ENCODE measurements around the gene AGFG1.
A peak's percentile ranks its signal among the peaks of the same experiment; 100 is the strongest.

AGFG1 gene

GRCh38 chr2:227462462-227462951 lies 9.4 kb upstream of the AGFG1 start:
- DNase-seq = no peak

DNA sequence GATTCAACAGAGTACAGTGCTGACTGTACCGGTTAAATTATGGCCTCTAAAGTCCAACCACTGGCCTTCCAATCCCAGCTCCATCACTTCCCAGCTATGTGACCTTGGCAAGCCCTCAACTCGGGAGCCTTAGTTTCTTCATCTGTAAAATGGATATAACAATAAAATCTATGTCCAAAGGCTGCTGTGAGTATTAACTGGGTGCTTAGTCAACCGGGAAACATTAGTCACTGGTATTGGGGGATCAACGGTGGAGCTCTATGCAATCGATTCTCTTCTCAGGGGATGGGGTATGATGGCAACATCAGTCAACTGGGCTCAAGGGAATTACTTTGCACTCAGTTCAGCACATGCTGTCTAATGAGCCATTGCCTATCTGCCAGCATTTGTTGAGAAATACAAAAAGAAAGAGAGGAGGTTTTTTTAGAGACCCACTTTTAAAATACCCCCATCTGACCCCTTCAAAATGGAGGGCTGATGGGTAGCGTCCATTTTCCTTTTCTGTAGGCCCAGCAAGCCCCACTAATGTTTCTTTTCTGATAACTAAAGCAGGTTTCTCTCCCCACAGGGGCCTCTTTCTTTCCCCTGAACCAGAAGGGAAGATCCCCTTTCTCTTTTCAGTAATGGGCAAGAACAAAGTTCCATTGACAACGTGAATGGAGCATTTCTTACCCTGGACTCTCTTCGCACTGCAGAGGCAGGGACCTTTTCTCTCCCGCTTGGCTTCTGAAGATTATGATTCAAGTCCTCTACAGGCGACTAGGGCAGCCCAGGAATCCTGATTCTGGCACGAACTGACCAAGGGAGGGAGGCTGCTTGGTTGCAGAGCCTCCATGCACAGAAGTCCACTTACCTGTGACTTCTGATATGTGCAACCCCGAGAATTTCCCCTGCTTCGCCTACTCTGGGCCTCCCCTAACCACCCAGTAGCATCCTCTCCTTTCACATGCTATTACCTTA lies 8.7 kb upstream of the AGFG1 start:
- no peak for DNase-seq

- DNase-seq = peak; percentile 34
Observed at GRCh38 chr2:227464361-227464760, 7.6 kb upstream of the AGFG1 start.

DNA sequence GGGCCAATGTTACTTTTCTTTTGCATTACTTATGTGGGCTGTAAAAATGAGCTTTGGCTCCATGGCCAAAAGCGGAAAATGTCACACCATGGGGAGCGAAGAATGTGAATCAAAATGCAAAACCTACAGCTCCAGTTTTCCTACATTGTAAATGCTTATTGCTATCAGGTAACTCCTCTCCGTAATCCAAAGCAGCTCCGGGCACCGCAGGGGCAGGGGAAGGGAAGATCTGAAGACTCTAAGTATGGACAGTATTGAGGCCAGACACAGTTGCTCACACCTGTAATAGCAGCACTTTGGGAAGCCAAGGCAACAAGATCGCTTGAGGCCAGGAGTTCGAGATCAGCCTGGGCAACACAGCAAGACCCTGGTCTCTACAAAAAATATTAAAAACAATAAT lies 7.1 kb upstream of the AGFG1 start:
- DNase-seq = no peak

- no peak for DNase-seq
Observed at GRCh38 chr2:227466887-227467600, 4.9 kb upstream of the AGFG1 start.

GRCh38 chr2:227471412-227471811 lies 544 bp upstream of the AGFG1 start:
- DNase-seq = no peak

- DNase-seq = no peak
Observed at GRCh38 chr2:227472265-227473121, 537 bp downstream of the AGFG1 start.

GRCh38 chr2:227473122-227473461 lies 1.1 kb downstream of the AGFG1 start:
- DNase-seq = no peak

DNA sequence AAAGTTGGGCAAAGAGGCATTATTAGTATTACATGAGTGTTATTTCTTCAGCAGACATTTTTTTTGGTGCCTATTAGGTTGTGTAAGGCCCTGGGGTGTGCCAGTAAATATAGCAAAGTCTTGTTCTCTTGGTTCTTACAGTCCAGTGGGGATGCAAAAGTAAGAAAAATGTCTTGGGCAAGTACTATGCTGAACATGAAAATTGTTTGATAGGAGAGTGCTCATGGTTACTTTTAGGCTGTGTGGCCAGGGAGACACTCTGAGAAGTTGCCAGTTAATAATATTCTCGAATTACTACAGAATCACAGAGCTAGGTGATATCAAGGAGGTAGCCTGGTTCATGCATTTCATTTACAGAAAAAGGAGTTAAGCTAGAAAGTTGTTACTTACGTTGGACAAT lies 1.9 kb downstream of the AGFG1 start:
- DNase-seq = no peak

- no peak for DNase-seq
Observed at GRCh38 chr2:227474410-227474809, 2.5 kb downstream of the AGFG1 start.

- DNase-seq = no peak
Observed at GRCh38 chr2:227477291-227477690, 5.3 kb downstream of the AGFG1 start.

GRCh38 chr2:227479865-227480475 lies 8.0 kb downstream of the AGFG1 start:
- no peak for DNase-seq

GRCh38 chr2:227480528-227480927 lies 8.6 kb downstream of the AGFG1 start:
- DNase-seq = no peak

DNA sequence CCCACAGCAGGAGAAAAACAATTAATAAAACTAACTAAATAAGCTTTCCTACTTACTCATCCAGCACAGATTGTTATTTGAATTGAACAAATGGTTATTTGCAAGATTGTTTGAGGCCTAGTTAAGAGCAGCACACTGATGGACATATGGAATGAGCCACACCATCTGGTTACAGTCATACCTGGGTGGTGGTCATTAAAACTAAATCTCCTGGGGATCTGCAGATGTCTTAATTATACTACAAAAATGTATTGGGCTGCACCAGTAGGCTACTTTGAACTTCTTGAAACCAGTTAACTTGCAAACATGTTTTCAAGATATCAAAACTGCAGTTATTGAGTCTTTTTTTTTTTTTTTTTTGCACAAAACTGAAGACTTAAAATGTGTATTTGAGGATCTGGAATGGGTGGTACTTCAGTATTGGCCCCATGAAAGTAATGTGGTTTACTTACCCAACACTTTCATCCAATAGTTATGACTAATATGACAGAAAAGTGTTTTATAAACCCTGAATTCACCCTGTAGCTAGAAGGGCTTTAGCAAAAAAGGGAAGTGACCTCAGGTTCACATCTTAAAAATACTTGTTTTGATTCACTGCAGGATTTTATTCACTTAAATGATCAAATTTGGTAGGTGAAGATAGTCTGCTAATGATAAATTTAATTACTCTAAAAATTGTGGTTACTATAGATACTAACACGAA lies 10.8 kb downstream of the AGFG1 start:
- DNase-seq = peak; percentile 31

DNA sequence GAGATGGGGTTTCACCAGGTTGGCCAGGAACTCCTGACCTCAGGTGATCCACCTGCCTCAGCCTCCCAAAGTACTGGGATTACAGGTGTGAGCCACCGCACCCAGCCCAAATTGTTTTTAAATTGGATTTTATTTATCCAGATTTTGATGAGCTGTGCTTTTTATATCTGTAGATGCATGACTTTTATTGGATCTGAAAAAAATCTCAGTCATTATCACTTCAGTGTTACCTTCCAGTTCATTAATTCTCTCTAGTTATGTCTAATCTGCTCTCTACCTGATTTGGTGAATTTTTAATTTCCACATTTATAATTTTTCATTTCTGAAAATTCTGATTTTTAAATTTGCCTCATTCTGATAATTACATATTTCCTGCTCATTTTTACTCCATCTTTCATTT lies 13.5 kb downstream of the AGFG1 start:
- DNase-seq = no peak

- no peak for DNase-seq
Observed at GRCh38 chr2:227486688-227487087, 14.7 kb downstream of the AGFG1 start.

- no peak for DNase-seq
Observed at GRCh38 chr2:227488045-227488444, 16.1 kb downstream of the AGFG1 start.

DNA sequence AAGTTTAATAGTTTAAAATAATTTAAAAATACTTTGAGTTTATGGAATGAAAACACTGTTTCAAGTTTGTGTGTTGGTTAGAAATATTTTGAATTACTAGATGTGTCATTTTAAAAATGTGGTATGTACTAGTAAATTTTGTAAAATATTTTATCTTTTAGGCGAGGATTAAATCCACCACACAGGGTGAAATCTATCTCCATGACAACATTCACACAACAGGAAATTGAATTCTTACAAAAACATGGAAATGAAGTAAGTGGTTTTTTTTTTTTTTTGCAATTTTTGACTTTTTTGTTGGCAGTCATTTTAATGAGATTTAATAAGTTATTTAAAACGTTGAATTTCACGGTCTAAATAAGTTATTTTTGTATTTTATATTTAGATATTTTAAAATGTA lies 19.4 kb downstream of the AGFG1 start:
- DNase-seq = no peak

DNA sequence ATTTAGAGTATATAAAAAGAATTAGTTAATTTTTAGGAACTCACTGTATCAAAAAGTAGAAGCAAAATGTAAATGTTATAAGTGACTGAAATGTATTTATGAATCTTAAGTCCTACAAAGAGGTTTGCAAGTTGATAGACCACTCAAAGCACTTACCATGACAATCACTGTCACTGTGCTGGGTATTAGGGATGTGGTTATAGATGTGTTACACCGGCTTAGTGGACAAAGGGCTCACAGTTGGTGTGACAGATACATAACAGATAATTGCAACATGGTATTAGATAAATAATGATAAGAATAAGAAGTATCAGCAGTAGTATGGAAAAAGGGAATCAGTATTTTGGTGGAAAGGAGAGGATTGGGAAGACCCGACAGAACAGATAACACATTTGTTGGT lies 21.6 kb downstream of the AGFG1 start:
- no peak for DNase-seq

DNA sequence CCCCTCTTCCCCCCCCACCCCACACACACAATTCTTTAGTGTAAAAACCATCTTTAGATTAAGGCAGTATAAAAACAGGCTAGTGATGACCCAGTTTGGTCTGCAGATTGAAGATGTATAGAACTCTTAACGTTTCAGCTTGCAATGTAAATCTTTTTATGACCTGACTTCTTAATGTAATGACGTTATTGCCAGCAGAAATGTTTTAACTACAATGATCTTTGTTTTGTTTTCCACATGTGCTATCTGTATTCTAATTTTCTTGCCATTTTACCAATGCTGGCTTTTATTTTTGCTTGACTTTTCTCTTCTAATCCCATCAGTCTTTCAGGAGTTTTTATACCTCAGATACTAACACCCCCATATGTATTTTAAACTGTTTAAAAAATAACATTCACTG lies 25.2 kb downstream of the AGFG1 start:
- no peak for DNase-seq

DNA sequence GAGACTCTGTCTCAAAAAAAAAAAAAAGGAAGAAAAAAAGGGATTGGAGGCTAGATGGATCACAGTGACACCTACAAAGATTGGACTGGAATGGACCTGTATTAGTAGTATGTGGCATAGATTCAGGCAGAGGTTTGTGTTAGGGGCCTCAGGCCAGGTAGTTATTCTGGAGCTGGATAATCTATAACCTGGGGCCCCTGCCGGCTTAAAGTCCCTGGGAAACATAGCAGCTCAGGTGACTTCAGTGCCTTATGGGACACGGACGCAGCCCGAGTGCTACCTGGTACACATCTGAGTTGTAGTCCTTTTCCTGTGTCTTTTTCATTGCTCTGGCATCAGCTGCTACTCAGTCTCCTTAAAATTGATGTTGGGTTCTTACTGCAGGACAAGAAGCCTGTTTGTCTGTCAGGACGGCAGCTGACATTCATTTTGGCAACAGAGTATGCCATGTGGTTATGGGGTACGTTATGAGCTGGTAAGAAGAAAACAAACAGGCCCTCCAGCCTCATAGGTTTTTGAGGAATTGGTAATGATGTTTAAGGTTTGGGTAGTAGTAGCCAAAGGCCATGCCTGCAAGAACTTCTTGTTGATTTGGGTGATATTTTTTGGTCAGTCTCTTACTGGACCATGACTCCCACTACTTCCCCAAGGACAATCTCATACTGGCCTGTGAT lies 27.8 kb downstream of the AGFG1 start:
- no peak for DNase-seq

DNA sequence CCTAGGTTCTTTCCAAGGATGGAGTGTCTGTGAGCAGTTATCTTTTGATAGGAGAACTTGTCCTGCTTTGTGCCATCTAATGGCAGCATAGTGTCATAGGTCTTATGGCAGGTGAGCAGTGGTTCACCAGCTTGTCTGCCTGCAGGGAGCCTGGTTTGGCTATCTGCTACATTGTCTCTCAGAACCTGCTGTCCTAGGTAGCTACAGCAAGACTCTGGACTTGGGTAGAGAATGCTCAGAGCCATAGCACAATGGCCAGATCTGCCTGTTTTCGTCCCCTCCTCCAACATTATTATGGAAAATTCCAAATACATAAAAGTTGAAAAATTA lies 28.3 kb downstream of the AGFG1 start:
- no peak for DNase-seq
